Activated T-cell treated with anti-CD3 and anti-CD28 coated beads, Interleukin-2, amount 50 U/mL, for 24 hours (primary cell): ENCODE results near the gene FBXO44.

Experiments
- DNase-seq: peaks from one replicate; pipeline ENCODE4 v3.0.0-alpha.2; 2020
- H3K27ac Mint-ChIP-seq: 2 replicates; pipeline ENCODE4 v1.8.0; 2020; ENCODE audit warnings: mild to moderate bottlenecking, mixed read lengths
- H3K27me3 Mint-ChIP-seq: 2 replicates; pipeline ENCODE4 v1.8.0; 2020; ENCODE audit warnings: mixed read lengths
- H3K36me3 Mint-ChIP-seq: 2 replicates; pipeline ENCODE4 v1.8.0; 2020; ENCODE audit warnings: low read depth, mixed read lengths
- H3K4me1 Mint-ChIP-seq: 2 replicates; pipeline ENCODE4 v1.8.0; 2020; ENCODE audit warnings: low read depth, mixed read lengths
- H3K4me3 Mint-ChIP-seq: 2 replicates; pipeline ENCODE4 v1.8.0; 2020; ENCODE audit warnings: mild to moderate bottlenecking, moderate library complexity, mixed read lengths
- H3K9me3 Mint-ChIP-seq: 2 replicates; pipeline ENCODE4 v1.8.0; 2020; ENCODE audit warnings: mixed read lengths

Gene FBXO44

GRCh38 chr1:11646317-11646716 lies 8.4 kb upstream of the FBXO44 start:
- peaks cover 18% of the 10 kb centered on the region for H3K4me1 Mint-ChIP-seq
- no peak for DNase-seq
- peaks cover 3% of the 10 kb centered on the region for H3K27me3 Mint-ChIP-seq
- no peaks in the 10 kb centered on the region for H3K36me3 Mint-ChIP-seq
- no peaks in the 10 kb centered on the region for H3K9me3 Mint-ChIP-seq
- no peak overlapping the region for H3K27ac Mint-ChIP-seq
- H3K4me3 Mint-ChIP-seq = no peak overlapping the region

DNA sequence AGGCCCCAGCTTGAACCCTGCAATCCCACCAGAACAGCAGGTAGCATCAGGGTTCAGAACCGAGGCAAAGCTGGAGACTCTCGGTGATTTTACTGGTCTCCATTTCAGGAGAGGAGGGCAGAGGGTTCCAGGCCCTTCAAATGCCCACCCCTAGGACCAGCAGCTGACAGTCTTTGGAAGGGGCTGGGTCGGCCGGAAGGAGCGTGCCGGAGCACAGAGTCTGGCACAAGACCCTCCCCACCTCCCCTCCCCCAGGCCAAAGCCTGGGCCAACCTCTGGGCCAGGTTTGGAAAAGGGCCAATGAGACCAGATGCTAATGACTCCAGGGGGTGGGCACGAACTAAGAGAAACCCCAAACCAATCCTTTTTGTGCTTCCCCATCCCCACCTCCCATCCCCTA lies 7.3 kb upstream of the FBXO44 start:
- Mint-ChIP-seq H3K9me3 (no peaks in the 10 kb centered on the region), H3K4me3 (no peak overlapping the region), H3K36me3 (no peaks in the 10 kb centered on the region), H3K27ac (no peak overlapping the region), H3K27me3 (peaks cover 3% of the 10 kb centered on the region), H3K4me1 (peaks cover 19% of the 10 kb centered on the region)
- no peak for DNase-seq

DNA sequence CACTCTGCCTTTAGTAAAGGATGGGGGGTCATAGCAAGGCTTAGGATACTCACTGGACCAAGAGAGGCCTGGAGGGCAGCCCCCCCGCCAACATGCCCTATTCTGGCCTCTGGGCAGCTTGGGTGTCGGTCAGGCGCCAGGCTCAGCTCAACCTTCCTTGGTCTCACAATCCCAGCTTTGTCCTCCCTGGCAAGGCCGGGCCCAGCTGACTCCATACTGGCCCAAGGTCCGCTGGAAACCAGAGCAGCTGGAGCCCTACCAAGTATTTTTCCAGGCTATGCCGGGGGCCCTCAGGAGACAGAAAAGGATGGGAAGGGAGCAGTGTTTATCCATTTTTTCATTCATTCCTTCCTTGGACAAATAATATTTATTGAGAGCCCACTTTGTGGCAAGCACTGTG lies 6.6 kb upstream of the FBXO44 start:
- Mint-ChIP-seq H3K4me1 (peaks cover 18% of the 10 kb centered on the region), H3K27ac (no peak overlapping the region), H3K4me3 (no peak overlapping the region), H3K36me3 (no peaks in the 10 kb centered on the region), H3K27me3 (peaks cover 3% of the 10 kb centered on the region), H3K9me3 (no peaks in the 10 kb centered on the region)
- no peak for DNase-seq

- Mint-ChIP-seq H3K9me3 (no peaks in the 10 kb centered on the region), H3K27ac (no peak overlapping the region), H3K36me3 (no peaks in the 10 kb centered on the region), H3K4me1 (peaks cover 18% of the 10 kb centered on the region), H3K27me3 (peaks cover 3% of the 10 kb centered on the region), H3K4me3 (no peak overlapping the region)
- DNase-seq = peak; percentile 60
Observed at GRCh38 chr1:11648732-11649158, 5.9 kb upstream of the FBXO44 start.

- Mint-ChIP-seq H3K4me3 (no peak overlapping the region), H3K4me1 (peaks cover 18% of the 10 kb centered on the region), H3K27me3 (peaks cover 3% of the 10 kb centered on the region), H3K27ac (no peak overlapping the region), H3K9me3 (no peaks in the 10 kb centered on the region), H3K36me3 (no peaks in the 10 kb centered on the region)
- DNase-seq = no peak
Observed at GRCh38 chr1:11649237-11649623, 5.4 kb upstream of the FBXO44 start.

DNA sequence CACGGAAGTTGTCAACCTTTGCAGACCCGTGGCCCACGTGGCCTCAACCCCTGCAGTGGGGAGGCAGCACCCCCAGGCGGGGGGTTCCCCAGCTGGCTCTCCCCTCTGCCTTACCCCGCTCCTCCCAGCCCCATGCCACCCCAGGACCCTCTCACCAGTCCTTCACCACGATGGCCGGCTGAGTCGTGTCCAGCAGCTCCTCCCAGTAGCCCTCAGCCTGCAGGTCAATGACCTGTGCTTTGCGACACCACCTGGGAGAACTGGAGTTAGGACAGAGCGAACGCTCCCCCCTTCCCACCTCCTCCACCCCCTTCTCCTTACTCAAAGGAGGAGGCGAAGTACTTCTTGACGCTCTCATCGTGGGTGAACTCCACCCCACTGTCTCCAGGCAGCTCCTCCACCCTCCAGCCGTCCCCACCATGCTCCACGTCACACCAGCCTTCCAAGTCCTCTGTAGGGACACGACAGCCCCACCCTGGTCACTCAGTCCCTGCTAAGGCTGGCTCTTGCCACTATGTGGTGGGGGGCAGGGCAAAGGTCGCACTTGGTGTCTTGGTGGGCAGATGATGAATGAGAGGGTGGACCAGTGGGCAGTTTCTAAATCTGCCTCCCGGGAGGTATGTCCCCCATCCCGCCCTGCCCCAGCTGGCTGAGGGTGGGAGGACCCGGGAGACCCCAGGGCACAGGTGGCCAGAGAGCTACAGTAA lies 4.9 kb upstream of the FBXO44 start:
- peaks cover 3% of the 10 kb centered on the region for H3K27me3 Mint-ChIP-seq
- H3K4me3 Mint-ChIP-seq = peak overlapping the region; percentile 43
- no peak for DNase-seq
- H3K27ac Mint-ChIP-seq = no peak overlapping the region
- H3K4me1 Mint-ChIP-seq = peaks cover 18% of the 10 kb centered on the region
- no peaks in the 10 kb centered on the region for H3K36me3 Mint-ChIP-seq
- H3K9me3 Mint-ChIP-seq = no peaks in the 10 kb centered on the region

DNA sequence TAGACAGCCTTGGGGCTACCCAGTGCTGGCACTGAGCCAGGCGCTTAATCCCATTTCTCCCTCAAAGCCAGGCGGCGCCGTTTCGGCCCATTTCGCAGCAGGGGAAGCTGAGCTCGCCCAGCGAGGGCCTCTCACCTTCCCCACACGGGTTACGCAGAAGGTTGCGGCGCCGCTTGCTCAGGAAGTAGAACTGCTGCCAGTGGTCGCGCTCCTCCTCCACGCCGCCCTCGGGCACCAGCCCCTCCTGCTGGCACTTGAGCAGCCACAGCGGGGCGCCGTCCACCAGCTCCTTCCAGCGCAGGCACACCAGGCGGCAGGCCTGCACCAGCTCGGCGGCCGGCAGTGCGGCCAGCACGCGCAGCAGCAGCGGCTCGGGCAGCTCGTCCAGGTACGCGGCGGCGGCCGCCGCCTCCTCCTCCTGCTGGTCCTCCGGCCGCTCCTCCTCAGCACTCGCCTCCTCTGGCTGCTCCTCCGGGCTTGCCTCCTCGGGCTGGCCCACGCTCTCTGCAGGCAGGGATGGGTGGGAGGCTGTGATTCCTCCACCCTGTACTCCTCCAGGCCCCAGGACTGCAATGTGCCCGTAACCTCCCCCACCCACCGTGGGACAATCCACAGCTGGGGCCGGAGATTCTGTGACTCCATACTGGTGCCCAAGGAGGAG lies 4.2 kb upstream of the FBXO44 start:
- H3K27me3 Mint-ChIP-seq = peaks cover 3% of the 10 kb centered on the region
- peaks cover 21% of the 10 kb centered on the region for H3K4me1 Mint-ChIP-seq
- no peak overlapping the region for H3K27ac Mint-ChIP-seq
- DNase-seq = peak; percentile 85
- H3K9me3 Mint-ChIP-seq = no peaks in the 10 kb centered on the region
- H3K4me3 Mint-ChIP-seq = peak overlapping the region; percentile 52
- no peaks in the 10 kb centered on the region for H3K36me3 Mint-ChIP-seq

- no peak for DNase-seq
- Mint-ChIP-seq H3K4me3 (peak overlapping the region; percentile 52), H3K27me3 (peaks cover 3% of the 10 kb centered on the region), H3K27ac (no peak overlapping the region), H3K36me3 (peaks cover 3% of the 10 kb centered on the region), H3K4me1 (peaks cover 27% of the 10 kb centered on the region), H3K9me3 (no peaks in the 10 kb centered on the region)
Observed at GRCh38 chr1:11651017-11651416, 3.7 kb upstream of the FBXO44 start.

DNA sequence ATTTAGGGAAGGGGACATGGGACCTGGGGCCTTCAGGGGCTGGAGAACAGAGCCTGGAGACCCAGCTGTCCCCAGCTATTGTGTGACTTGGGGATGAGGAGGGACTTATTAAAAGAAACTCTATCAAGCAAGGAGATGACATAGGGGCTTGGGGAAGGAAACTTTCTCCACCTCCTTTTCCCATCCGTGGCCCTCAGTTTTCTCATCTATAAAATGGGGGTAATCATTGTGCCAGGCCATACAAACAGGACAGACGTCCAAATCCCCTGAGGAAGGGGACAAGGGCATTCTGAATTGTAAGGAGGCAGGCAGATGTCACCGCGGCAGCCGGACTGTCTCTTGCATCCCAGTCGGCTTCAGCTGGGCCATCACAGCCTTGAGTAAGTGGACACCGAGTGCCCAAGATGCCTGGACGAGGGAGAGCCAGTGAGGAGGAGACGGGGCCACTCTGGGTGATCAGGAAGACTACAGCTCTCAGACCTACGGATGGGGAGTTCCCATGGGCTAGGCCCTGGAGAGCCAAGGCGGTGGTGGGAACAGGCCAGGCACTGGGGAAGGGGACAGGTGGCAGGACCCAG lies 2.4 kb upstream of the FBXO44 start:
- H3K27me3 Mint-ChIP-seq = peaks cover 3% of the 10 kb centered on the region
- H3K4me1 Mint-ChIP-seq = peaks cover 29% of the 10 kb centered on the region
- H3K36me3 Mint-ChIP-seq = peaks cover 12% of the 10 kb centered on the region
- H3K9me3 Mint-ChIP-seq = no peaks in the 10 kb centered on the region
- no peak overlapping the region for H3K4me3 Mint-ChIP-seq
- H3K27ac Mint-ChIP-seq = no peak overlapping the region
- no peak for DNase-seq

GRCh38 chr1:11653101-11653860 lies 1.4 kb upstream of the FBXO44 start:
- Mint-ChIP-seq H3K27me3 (peaks cover 3% of the 10 kb centered on the region), H3K27ac (no peak overlapping the region), H3K4me1 (peaks cover 29% of the 10 kb centered on the region)

GRCh38 chr1:11653861-11654136 lies 878 bp upstream of the FBXO44 start:
- Mint-ChIP-seq H3K27ac (no peak overlapping the region), H3K4me3 (peak overlapping the region; percentile 43), H3K36me3 (peaks cover 24% of the 10 kb centered on the region)

More at GRCh38 chr1:11653101-11653860, 1.4 kb upstream of the FBXO44 start:
- H3K36me3 Mint-ChIP-seq = peaks cover 20% of the 10 kb centered on the region
- H3K4me3 Mint-ChIP-seq = peak overlapping the region; percentile 43
- H3K9me3 Mint-ChIP-seq = no peaks in the 10 kb centered on the region
- no peak for DNase-seq

GRCh38 chr1:11654939-11655808 lies 497 bp downstream of the FBXO44 start:
- Mint-ChIP-seq H3K27me3 (no peaks in the 10 kb centered on the region), H3K9me3 (no peaks in the 10 kb centered on the region), H3K4me3 (peak overlapping the region; percentile 74), H3K36me3 (peaks cover 34% of the 10 kb centered on the region), H3K27ac (peak overlapping the region; percentile 37), H3K4me1 (peaks cover 21% of the 10 kb centered on the region)
- no peak for DNase-seq

More at GRCh38 chr1:11653861-11654136, 878 bp upstream of the FBXO44 start:
- Mint-ChIP-seq H3K9me3 (no peaks in the 10 kb centered on the region), H3K27me3 (peaks cover 3% of the 10 kb centered on the region), H3K4me1 (peaks cover 26% of the 10 kb centered on the region)
- DNase-seq = no peak

GRCh38 chr1:11657654-11658053 lies 3.0 kb downstream of the FBXO44 start:
- Mint-ChIP-seq H3K4me1 (peaks cover 10% of the 10 kb centered on the region), H3K36me3 (peaks cover 54% of the 10 kb centered on the region), H3K27me3 (no peaks in the 10 kb centered on the region), H3K9me3 (no peaks in the 10 kb centered on the region), H3K4me3 (no peak overlapping the region), H3K27ac (no peak overlapping the region)
- no peak for DNase-seq

- H3K27ac Mint-ChIP-seq = no peak overlapping the region
- H3K4me1 Mint-ChIP-seq = peaks cover 10% of the 10 kb centered on the region
Observed at GRCh38 chr1:11658542-11658941, 3.9 kb downstream of the FBXO44 start.

More at GRCh38 chr1:11658542-11658941, 3.9 kb downstream of the FBXO44 start:
- no peak overlapping the region for H3K4me3 Mint-ChIP-seq
- DNase-seq = no peak
- no peaks in the 10 kb centered on the region for H3K27me3 Mint-ChIP-seq
- no peaks in the 10 kb centered on the region for H3K9me3 Mint-ChIP-seq
- H3K36me3 Mint-ChIP-seq = peaks cover 54% of the 10 kb centered on the region
